ENCODE measurements around the gene AURKB.

GRCh38 chr17:8166731-8167130, 43.6 kb downstream of the AURKB start:
- TF ChIP-seq, protein P1, sequence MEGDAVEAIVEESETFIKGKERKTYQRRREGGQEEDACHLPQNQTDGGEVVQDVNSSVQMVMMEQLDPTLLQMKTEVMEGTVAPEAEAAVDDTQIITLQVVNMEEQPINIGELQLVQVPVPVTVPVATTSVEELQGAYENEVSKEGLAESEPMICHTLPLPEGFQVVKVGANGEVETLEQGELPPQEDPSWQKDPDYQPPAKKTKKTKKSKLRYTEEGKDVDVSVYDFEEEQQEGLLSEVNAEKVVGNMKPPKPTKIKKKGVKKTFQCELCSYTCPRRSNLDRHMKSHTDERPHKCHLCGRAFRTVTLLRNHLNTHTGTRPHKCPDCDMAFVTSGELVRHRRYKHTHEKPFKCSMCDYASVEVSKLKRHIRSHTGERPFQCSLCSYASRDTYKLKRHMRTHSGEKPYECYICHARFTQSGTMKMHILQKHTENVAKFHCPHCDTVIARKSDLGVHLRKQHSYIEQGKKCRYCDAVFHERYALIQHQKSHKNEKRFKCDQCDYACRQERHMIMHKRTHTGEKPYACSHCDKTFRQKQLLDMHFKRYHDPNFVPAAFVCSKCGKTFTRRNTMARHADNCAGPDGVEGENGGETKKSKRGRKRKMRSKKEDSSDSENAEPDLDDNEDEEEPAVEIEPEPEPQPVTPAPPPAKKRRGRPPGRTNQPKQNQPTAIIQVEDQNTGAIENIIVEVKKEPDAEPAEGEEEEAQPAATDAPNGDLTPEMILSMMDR (IDR thresholded peaks at IDR 0.05), result no peak
- TF ChIP-seq POLR2A (IDR thresholded peaks at IDR 0.05), result no peak

Measured in right lobe of liver (tissue), 4 donors.